IPS-NIHi11 (cell line): ENCODE data around the gene SLC35F2.
"Not testable (repeated sequence)": the region's sequence is repeated elsewhere in the genome, so short reads cannot be mapped to it uniquely, and the experiment has no call there.

ENCODE experiments used
- DNase-seq: peaks from one replicate; pipeline ENCODE4 v3.0.0; 2012; ENCODE audit warnings: mixed read lengths, low spot score

SLC35F2 gene

DNA sequence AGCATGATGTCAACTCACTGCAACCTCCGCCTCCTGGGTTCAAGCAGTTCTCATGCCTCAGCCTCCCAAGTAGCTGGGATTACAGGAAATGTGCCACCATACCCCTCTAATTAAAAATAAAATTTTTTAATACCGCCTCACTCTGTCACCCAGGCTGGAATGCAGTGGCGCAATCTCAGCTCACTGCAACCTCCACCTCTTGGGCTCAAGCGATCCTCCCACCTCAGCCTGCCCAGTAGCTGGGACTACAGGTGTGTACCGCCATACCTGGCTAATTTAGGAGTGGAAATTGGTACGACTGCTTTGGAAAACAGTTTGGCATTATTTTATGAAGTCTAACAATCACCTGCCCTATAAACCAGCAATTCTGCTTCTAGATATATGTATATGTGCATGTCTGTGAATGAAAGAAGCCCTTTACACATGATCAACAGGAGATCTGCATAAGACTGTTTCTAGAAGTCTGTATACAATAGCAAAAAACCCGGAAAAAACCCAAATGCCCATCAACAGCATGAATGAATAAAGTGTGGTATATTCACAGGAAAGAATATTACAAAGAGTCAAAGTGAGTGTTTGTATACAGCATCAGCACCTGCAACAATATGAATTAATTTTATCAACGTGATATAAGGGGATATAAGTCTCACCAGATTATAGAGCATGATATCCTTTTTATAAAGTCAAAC lies 16.0 kb downstream of the SLC35F2 start:
- DNase-seq, result no peak

DNA sequence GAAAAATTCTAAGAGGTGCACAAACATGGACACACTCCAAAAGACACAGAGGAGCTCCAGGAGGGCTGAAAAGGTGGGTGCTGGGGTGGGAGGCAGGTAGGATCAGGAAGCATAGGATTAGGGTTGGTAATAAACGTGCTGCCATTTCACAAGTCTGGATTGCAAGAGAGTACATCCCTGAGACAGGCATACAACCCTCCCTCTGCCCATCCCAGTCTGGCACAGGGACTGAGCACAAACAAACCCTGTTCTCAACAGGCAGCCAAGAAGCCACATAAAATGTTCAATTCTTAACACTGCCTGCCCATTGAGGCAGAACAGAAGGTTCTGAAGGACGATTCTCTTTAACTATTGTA lies 18.5 kb downstream of the SLC35F2 start:
- no peak for DNase-seq

GRCh38 chr11:107836851-107837250 lies 21.7 kb downstream of the SLC35F2 start:
- DNase-seq, result no peak

GRCh38 chr11:107834995-107835394 lies 23.6 kb downstream of the SLC35F2 start:
- no peak for DNase-seq

- DNase-seq, result not testable (repeated sequence)
These were observed 24.7 kb downstream of the SLC35F2 start for GRCh38 chr11:107833926-107834325.

GRCh38 chr11:107830915-107831540 lies 27.6 kb downstream of the SLC35F2 start:
- no peak for DNase-seq

- DNase-seq, result no peak
These were observed 31.5 kb downstream of the SLC35F2 start for GRCh38 chr11:107827041-107827440.

DNA sequence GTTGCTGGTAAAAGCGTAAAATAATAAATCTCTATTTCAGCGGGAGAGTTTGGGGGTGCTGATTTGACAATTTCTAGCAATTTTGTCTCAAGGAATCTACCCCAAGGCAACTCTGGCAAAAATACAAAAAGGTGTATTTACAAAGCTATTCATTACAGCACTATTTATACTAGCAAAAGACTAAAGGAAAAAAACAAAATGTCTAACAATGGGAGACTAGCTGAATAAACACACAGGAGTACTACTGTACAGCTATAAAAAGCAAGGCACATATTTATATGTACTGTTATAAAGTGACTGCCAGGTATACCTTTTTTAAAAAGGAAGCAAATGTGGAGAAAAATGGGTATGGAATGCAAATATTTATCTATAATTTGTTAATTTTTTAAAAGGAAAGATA lies 32.7 kb downstream of the SLC35F2 start:
- no peak for DNase-seq

GRCh38 chr11:107824668-107825369 lies 33.8 kb downstream of the SLC35F2 start:
- DNase-seq, result no peak

DNA sequence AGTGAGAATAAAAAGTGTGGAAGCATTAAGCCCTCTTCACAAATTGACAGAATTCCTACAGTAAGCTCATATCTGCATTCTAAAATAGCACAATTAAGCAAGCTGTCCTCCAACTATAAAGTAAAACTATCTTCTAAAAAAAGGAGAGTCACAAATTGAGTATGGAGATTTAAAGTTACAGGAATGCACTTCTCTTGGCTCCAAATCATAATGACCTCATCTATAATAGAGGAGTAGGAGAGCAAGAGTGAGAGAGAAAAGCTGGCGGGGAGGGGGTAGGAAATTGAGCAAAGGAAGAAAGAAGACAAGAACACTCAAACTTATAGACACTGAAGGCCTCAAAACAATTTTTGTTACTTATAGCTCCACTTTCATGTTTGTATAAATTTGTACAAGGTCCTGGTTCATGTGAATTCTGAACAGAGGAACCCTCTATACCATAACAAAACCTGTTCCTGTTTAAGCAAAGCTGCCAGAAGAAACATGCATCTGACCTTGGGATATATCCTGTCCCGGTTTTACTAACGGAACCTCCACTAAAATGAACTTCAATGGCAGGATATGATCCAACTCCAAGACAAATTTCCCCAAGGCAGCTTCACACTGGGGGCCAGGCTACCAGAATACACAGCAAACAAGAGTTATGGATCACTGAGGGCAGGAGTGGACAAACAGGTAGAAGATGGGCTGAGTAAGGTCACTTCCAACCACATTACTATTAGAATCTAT lies 37.2 kb downstream of the SLC35F2 start:
- no peak for DNase-seq

GRCh38 chr11:107819361-107820014 lies 39.1 kb downstream of the SLC35F2 start:
- DNase-seq, result no peak

DNA sequence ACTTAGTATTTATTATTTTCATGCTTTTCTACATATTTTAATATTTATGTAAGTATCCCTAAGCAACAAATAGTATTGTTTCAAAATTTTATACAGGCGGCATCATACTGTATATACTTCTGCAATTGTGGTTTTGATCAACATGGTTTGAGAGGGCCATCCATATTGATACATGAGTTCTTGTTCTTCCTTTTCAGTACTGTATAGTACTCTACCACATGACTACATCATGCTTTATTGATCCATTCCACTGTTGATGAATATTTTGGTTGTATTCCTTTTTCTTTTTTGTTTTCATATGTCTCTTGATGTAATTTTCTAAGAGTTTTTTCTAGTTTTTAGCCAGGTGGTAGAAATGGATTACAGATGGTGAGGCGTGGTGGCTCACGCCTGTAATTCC lies 40.1 kb downstream of the SLC35F2 start:
- no peak for DNase-seq

DNA sequence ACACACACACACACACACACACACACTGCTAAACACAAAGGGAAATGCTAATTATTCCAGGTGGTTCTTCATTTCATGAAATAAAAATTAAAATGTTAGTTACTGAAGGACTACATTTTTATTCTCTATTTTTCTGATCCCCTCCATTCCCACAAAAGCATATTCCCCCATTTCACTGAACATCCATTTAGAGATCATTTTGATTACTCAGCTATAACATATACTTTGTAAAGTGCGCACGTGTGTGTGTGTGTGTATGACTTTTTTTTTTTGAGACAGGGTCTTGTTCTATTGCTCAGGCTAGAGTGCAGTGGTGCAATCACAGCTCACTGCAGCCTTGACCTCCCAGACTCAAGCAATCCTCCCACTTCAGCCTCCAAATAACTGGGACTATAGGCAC lies 42.6 kb downstream of the SLC35F2 start:
- no peak for DNase-seq

DNA sequence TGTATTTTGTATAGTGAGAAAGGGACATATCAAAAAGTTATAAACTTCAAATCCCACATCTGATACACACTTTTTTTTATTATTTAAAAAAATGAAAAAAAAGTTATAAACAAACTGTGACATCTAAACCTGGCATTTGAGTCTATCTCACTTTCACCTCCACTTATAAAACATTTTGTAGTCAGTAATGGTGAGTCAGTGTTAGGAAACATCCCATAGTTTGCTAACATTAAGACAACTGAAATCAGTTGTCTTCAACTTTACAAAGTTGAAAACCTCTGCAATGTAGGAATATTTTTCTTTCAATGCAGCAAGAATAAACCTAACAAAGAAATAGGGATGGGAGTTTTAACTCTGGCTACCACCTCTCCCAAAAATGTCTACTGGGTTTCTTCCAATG lies 47.7 kb downstream of the SLC35F2 start:
- no peak for DNase-seq

DNA sequence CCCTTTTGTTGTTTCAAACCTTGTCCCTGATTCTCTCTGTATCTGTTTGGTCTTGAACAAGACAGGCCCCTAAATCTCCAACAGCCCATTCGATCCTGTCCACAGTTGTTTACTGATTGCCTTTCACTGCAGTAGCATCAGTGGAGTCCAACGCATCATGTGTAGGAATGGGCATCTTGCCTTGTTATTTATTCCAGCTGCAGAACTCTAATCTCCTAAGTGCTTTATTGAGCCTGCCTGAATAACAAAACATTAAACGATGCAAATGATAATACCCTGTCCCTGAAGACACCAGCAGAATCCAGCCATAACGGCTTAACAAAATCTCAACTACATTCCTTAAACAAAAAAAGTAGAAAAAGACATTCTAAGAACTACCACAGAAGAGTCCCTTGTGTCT lies 50.1 kb downstream of the SLC35F2 start:
- DNase-seq, result no peak

DNA sequence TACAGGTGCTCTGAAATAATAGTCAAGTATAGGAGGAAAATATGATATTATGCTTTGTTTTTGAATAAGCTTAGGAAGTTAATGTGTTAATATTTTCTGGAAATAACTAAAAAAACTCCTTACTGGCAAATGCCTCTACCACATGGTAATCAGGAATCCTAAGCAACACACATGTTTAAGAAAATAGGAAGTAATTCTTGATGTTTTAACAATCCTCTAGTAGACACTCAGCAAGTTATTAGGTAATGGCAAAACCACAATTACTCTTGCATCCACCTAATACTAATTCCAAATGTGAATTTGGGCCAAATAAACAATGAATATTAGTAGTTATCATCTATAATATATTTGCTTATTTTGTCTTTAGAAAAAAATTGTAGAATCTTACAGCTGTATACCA lies 53.6 kb downstream of the SLC35F2 start:
- no peak for DNase-seq

GRCh38 chr11:107804211-107804610 lies 54.4 kb downstream of the SLC35F2 start:
- DNase-seq, result no peak

DNA sequence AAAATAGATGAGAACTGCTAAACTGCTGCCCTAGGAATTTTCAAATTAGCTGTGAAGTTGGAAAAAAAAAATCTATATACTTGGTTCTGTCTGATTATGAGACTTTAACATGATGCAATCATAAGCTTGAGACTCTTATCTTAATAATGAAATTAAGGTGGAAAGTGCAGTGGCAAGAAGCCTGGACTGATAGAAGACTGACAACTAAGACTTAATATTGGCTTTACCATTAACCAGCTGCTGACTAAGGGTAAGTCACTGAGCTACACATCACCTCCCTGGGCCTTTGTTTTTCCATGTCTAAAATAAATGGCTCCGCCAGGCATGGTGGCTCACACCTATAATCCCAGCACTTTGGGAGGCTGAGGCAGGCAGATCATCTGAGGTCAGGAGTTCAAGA lies 56.9 kb downstream of the SLC35F2 start:
- DNase-seq, result no peak

GRCh38 chr11:107799218-107799859 lies 59.2 kb downstream of the SLC35F2 start:
- peak; percentile 72 for DNase-seq

DNA sequence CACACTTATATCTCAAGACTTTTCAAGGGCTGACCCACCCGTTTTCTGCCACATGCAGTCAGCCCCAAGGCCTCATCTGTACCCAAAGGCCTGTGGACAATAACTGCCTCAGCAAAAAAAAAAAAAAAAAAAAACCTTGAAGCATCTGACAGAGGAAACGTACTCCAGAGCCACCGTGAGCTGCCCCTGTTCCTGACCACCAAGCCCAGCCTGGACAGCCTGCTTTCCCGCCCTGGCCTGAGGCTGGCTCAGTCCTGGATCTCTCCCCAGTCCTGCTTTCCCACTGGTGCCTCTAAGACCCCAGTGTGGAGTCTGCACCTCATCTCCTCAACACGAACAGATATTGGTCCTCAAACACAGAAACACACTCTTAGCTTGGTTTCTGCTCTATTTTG lies 66.5 kb downstream of the SLC35F2 start:
- no peak for DNase-seq

DNA sequence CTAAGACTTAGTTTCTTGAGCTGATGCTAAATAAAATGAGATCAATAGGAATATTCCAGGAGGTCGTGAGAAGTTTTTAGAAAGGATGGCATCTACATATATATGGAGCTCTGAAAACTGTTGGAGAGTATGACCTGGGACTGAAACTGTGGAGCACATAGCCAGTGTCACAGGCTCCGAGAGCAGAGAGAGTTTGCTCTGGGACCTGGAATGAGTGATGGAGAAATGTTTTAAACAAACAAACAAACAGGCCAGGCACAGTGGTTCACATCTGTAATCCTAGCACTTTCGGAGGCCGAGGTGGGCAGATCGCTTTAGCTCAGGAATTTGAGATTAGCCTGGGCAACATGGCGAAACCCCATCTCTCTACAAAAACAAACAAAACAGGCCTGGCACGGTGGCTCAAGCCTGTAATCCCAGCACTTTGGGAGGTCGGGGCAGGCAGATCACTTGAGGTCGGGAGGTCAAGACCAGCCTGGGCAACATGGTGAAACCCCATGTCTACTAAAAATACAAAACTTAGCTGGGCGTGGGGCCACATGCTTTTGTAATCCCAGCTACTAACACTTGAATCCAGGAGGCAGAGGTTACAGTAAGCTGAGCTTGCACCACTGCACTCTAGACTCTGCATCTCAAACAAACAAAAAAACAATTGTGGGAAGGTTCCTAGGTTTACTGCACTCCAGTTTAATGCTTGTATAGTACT lies 67.1 kb downstream of the SLC35F2 start:
- DNase-seq, result no peak
